Neural crest cell (in vitro differentiated cells): ENCODE data around the gene DAPK1. TPM values are rescaled to one million over a fixed set of nuclear protein-coding genes. Genes with fewer than 3 reads are reported as not detected.
A peak's percentile ranks its signal among the peaks of the same experiment; 100 is the strongest.

Experiments used
- DNase-seq: peaks from one replicate; pipeline ENCODE4 v3.0.0; 2021; ENCODE audit warnings: low read depth, mixed read lengths, low spot score
- H3K27ac Mint-ChIP-seq: one replicate; pipeline ENCODE4 v1.8.0; 2021; ENCODE audit warnings: mild to moderate bottlenecking, mixed read lengths; ENCODE audit not compliant: unreplicated experiment
- H3K27me3 Mint-ChIP-seq: 2 replicates; pipeline ENCODE4 v1.8.0; 2021; ENCODE audit warnings: low read depth, mild to moderate bottlenecking, mixed read lengths
- H3K36me3 Mint-ChIP-seq: 2 replicates; pipeline ENCODE4 v1.8.0; 2021; ENCODE audit warnings: low read depth, mild to moderate bottlenecking, mixed read lengths
- H3K4me1 Mint-ChIP-seq: 2 replicates; pipeline ENCODE4 v1.8.0; 2021; ENCODE audit warnings: mixed read lengths
- H3K4me3 Mint-ChIP-seq: one replicate; pipeline ENCODE4 v1.8.0; 2021; ENCODE audit warnings: mild to moderate bottlenecking, mixed read lengths
- H3K9me3 Mint-ChIP-seq: 2 replicates; pipeline ENCODE4 v1.8.0; 2021; ENCODE audit warnings: mixed read lengths
- total RNA-seq: library from RNA; stranded (reverse); gene quantifications from 2 replicates; pipeline ENCODE4 v1.2.1, GENCODE V29; 2021
- TF ChIP-seq, protein P1 (sequence below): fragments of 200-600 bp; sonication (generic); conservative IDR thresholded peaks from 2 replicates; pipeline ENCODE4 v1.5.0; 2021; ENCODE audit warnings: antibody characterized with exemption, mild to moderate bottlenecking

Gene DAPK1
- total RNA-seq, 1 donor from 2014 or later, result 62.7 TPM

DNA sequence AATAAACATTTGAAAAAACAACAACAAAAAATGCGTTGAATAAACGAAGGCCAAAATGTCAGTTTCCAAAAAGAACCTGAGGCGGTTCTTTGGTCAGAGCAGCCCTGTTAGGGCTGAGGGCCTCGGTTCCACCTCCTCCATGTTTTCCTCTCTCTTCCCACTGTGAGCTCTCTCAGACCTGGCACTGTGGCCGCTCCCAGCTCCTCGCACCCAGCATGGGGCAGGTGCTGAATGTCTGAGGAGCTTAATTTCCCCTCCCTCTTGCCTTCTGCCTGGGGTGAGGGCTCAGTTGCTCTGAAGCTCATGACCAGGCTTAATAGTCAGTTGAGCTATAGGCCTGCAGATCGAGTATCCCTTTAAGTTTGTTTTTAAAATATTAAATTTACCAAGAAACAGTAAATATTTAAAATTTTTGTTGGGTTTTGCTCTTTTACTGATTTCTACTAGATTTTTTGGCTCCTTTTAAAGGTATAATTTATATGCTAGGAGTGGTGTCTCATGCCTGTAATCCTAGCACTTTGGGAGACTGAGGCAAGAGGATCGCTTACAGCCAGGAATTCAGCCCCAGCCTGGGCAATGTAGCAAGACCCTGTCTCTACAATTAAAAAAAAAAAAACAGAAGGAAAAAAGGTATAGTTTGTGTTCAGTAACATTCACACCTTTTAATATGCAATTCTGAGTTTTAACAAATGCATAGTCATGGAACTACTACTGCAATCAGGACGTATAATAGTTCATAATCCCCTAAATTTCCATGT is 28.1 kb downstream of the DAPK1 start:
- TF ChIP-seq, protein P1, sequence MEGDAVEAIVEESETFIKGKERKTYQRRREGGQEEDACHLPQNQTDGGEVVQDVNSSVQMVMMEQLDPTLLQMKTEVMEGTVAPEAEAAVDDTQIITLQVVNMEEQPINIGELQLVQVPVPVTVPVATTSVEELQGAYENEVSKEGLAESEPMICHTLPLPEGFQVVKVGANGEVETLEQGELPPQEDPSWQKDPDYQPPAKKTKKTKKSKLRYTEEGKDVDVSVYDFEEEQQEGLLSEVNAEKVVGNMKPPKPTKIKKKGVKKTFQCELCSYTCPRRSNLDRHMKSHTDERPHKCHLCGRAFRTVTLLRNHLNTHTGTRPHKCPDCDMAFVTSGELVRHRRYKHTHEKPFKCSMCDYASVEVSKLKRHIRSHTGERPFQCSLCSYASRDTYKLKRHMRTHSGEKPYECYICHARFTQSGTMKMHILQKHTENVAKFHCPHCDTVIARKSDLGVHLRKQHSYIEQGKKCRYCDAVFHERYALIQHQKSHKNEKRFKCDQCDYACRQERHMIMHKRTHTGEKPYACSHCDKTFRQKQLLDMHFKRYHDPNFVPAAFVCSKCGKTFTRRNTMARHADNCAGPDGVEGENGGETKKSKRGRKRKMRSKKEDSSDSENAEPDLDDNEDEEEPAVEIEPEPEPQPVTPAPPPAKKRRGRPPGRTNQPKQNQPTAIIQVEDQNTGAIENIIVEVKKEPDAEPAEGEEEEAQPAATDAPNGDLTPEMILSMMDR, result no peak
- Mint-ChIP-seq H3K27ac (no peak overlapping the region), H3K4me1 (peaks cover 21% of the 10 kb centered on the region), H3K36me3 (peaks cover 18% of the 10 kb centered on the region), H3K27me3 (no peaks in the 10 kb centered on the region), H3K4me3 (no peak overlapping the region), H3K9me3 (no peaks in the 10 kb centered on the region)
- no peak for DNase-seq

DNA sequence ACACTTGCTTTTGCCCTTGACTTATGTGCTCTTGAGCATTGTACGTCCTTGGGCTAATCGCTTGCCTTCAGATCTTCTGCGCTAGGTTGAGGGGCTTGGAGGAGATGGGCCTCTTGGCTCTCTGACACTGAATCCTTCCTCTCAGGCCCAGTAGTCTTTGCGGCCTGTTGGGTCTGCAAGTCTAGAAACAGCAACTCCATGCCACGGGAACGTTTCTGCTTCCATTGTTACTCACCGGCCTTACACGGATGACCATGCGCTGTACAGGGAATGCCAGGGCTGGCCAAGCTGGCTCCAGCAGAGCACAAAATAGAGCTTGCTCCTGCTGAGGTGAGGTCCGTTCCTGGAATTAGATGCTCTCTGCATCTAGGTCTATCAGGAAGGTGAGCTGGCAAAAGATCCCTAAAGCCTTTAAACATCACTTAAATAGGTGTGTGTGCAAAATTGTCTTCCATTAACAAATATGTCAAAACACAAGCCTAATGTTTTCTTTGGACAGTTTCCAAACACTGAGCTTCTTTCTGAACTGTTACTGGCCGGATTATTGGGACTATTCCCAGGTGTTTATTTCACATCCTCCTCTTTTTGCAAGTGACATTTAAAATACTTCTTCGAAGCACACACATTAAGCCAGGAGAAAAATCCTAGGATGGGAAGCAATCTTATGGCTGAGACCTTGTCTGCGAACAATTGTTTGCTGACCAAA is 29.7 kb downstream of the DAPK1 start:
- Mint-ChIP-seq H3K27me3 (no peaks in the 10 kb centered on the region), H3K27ac (peak overlapping the region; percentile 16), H3K4me1 (peaks cover 35% of the 10 kb centered on the region), H3K9me3 (no peaks in the 10 kb centered on the region), H3K36me3 (peaks cover 11% of the 10 kb centered on the region), H3K4me3 (no peak overlapping the region)
- TF ChIP-seq, protein P1, result no peak
- DNase-seq, result no peak

DNA sequence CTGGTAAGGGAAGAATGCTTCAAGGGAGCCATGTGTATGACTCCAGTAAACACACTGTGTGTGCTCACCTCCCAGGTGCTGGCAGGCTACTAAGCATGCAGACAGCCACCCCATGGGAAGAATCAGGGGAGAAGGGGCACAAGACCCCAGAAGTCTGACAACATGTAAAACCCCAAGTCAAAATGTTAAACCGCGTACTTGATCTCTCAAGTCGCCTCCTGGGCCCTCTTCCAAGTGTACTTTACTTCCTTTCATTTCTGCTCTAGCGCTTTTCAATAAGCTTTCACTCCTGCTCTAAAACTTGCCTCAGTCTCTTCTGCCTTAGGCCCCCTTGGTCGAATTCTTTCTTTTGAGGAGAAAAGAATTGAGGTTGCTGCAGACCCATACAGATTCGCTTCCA is 31.3 kb downstream of the DAPK1 start:
- Mint-ChIP-seq H3K9me3 (no peaks in the 10 kb centered on the region), H3K36me3 (peaks cover 11% of the 10 kb centered on the region), H3K27me3 (no peaks in the 10 kb centered on the region), H3K4me1 (peaks cover 35% of the 10 kb centered on the region), H3K27ac (no peak overlapping the region), H3K4me3 (no peak overlapping the region)
- TF ChIP-seq, protein P1, result no peak
- DNase-seq, result no peak

DNA sequence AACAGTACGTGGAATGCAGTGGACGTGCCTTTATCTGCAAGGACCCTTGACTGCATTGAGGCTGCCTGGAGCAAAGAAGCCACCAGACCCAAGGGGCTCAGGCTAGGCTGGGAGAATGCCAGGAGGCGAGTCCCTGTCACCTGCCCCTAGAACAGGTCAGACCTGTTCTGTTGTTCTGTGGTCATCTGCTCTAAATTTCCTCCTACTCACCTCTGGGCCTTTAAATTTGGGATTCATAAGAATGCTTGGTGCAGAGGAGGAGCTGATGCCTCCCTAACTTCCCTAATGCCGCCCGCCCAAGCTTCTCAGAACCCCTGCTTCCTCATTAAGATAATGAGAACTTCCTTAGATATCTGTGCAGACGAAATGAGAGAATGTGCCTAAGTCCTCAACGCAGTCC is 32.0 kb downstream of the DAPK1 start:
- Mint-ChIP-seq H3K36me3 (peaks cover 8% of the 10 kb centered on the region), H3K4me3 (no peak overlapping the region), H3K27me3 (no peaks in the 10 kb centered on the region), H3K9me3 (no peaks in the 10 kb centered on the region), H3K27ac (no peak overlapping the region), H3K4me1 (peaks cover 35% of the 10 kb centered on the region)
- TF ChIP-seq, protein P1, result no peak
- no peak for DNase-seq

DNA sequence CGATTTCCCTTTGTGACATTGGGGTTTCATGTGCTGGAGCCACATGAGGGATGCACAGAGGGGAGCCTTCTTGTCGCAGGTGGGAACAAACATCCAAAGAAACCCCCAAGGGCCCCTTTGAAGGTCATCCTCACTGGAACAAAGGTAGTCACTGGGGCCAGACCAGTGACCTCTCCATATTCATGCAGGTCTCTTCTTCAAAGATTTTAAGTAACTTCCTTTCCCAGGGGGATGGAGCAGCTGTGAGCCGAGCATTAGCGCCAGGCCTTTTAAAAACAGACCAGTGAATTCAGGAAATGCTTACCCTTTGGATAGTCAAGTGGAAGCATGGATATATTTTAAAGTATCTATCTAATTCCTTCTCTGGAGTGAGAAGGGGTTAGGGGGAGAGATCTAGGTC is 33.0 kb downstream of the DAPK1 start:
- Mint-ChIP-seq H3K4me3 (no peak overlapping the region), H3K27me3 (no peaks in the 10 kb centered on the region), H3K36me3 (peaks cover 8% of the 10 kb centered on the region), H3K4me1 (peaks cover 41% of the 10 kb centered on the region), H3K27ac (peak overlapping the region; percentile 24), H3K9me3 (no peaks in the 10 kb centered on the region)
- no peak for DNase-seq
- TF ChIP-seq, protein P1, result no peak
